M059J (cell line): ENCODE data around the gene ANKRD36. TPM values are rescaled to one million over a fixed set of nuclear protein-coding genes. Genes with fewer than 3 reads are reported as not detected.
"Not testable (repeated sequence)": the region's sequence is repeated elsewhere in the genome, so short reads cannot be mapped to it uniquely, and the experiment has no call there.

ENCODE experiments used
- DNase-seq: peaks from one replicate; pipeline ENCODE4 v3.0.0-alpha.2; 2012; ENCODE audit warnings: low read depth
- total RNA-seq: library from RNA; depleted of rRNA; stranded (reverse); fragments of >200 nt; shearing (Covaris generic); gene quantifications from 2 replicates; pipeline ENCODE4 v1.2.3, GENCODE V29; 2014

The ANKRD36 gene
- total RNA-seq, 1 experiment from 2014 or later = 3.0 TPM

DNA sequence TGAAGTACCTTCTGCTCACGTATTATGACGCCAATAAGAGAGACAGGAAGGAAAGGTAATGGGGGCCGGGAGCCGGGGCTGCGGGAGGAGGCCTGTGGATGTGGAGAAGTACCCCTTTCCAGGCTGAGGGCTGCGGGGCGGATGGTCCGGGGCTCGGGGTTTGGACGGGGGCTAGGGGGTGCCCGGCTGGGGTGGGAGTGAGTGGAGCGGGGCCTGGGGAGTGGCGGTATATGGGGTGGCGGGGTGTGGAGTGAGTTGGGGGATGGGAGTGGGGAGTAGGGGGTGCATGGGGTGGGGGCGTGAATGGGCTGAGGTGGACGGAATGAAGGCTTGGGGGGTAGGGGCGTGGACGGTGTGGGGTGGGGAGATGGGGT, 916 bp downstream of the ANKRD36 start:
- not testable (repeated sequence) for DNase-seq

DNA sequence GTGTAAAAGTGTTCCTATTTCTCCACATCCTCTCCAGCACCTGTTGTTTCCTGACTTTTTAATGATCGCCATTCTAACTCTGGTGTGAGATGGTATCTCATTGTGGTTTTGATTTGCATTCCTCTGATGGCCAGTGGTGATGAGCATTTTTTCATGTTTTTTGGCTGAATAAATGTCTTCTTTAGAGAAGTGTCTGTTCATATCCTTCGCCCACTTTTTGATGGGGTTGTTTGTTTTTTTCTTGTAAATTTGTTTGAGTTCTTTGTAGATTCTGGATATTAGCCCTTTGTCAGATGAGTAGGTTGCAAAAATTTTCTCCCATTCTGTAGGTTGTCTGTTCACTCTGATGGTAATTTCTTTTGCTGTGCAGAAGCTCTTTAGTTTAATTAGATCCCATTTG, 16.1 kb downstream of the ANKRD36 start:
- peak; percentile 1 for DNase-seq

DNA sequence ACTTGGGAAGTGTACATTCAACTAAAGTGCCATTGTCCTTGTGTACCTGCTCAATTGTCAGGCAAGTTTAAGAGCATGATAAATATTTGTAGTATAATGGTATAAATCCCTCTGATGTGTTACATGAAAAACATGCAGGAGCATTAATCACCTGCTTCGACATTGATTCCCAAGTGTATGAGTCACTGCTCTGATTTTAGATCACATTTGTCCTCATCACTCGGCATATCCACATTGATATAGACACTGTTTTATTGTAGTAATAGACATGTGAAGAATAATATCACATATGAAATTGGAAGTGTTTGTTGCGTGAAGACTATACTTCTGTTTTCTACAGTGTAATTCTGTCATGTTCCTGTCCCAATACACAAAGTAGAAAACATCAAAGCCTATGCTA, 31.1 kb downstream of the ANKRD36 start:
- DNase-seq = not testable (repeated sequence)

DNA sequence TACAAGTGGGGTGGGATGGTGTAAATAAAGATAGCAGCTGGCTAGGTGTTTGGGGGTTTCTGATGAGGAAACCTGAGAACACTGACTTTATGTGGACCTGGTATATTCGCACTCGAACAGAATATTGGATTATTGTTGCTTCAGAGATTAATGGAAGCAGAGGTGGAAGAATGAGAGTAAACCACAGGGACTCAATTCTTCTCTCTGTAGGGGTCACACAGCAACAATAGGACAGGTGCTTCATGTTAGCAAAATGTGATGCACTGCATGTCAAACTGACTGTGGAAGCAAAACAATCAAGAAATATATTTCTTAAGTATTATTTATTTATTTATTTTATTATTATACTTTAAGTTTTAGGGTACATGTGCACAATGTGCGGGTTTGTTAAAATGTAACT, 53.6 kb downstream of the ANKRD36 start:
- DNase-seq = not testable (repeated sequence)

DNA sequence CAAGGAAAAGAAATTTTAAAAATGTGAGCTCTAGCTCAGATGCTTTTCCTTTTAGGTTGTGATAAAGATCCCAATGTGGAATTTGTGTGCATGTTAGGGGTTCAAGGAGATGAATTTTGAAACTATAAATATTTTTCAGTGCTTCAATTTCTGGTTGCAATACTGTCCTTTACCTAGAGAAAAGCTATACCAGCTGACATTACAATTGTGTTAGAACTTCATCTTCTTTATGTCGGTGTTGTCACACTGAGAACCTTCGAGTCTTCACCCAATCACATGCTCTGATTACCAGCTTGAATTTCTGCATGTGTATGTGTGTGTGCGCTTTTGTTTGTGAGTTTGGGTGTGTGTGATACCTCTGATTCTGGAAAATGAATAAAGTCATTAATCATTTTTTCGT, 55.0 kb downstream of the ANKRD36 start:
- DNase-seq = not testable (repeated sequence)

DNA sequence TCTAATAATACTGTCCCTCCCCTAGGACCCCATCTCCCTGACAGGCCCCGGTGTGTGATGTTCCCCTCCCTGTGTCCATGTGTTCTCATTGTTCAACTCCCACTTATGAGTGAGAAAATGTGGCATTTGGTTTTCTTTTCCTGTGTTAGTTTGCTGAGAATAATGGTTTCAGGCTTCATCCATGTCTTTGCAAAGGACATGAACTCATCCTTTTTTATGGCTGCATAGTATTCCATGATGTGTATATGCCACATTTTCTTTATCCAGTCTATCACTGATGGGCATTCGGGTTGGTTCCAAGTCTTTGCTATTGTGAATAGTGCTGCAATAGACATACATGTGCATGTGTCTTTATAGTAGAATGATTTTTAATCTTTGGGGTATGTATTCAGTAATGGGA, 55.6 kb downstream of the ANKRD36 start:
- DNase-seq = not testable (repeated sequence)

DNA sequence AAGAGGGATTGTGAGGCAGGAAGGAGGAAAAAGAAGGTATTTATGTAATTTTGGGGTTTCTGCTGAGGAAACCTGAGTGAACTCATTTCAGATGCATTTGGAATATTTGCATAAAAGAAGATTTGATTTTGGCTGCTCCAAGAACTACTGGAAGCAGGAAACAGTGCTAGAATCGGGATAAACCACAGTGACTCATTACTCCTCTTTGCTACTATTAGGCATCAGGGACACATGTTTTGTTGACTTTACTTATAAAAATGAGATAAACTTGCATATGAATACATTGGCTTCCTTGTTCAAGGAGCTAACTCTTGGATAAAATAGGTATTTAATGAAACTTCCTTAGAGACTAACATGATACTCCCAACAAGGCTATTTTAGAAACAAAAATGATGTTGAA, 67.4 kb downstream of the ANKRD36 start:
- DNase-seq = peak; percentile 60

DNA sequence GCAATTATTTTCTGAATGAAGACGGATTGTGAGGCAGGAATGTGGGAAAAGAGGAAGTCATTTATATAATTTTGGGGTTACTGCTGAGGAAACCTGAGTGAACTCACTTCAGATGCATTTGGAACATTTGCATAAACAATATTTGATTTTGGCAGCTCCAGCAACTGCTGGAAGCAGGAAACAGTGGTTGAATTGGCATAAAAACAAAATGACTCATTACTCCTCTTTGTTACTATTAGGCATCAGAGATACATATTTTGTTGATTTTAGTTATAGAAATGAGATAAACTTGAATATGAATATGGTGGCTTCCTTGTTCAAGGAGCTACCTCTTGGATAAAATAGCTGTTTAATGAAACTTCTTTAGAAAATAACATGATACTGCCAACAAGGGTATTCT, 82.4 kb downstream of the ANKRD36 start:
- peak; percentile 68 for DNase-seq

DNA sequence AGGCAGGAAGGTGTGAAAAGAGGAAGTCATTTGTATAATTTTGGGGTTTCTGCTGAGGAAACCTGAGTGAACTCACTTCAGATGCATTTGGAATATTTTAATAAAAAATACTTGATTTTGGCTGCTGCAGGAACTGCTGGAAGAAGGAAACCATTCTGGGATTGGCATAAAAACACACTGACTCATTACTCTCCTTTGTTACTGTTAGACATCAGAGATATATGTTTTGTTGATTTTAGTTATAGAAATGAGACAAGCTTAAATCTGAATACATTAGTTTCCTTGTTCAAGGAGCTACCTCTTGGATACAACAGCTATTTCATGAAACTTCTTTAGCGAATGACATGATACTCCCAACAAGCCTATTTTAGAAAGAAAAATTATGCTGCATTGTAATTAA, 84.3 kb downstream of the ANKRD36 start:
- not testable (repeated sequence) for DNase-seq

DNA sequence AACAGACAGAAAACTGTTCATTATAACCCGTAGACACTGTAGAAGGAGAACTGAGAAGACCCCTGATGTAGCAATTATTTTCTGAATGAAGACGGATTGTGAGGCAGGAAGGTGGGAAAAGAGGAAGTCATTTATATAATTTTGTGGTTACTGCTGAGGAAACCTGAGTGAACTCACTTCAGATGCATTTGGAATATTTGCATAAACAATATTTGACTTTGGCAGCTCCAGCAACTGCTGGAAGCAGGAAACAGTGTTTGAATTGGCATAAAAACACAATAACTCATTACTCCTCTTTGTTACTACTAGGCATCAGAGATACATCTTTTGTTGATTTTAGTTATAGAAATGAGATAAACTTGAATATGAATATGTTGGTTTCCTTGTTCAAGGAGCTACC, 87.9 kb downstream of the ANKRD36 start:
- DNase-seq = not testable (repeated sequence)

DNA sequence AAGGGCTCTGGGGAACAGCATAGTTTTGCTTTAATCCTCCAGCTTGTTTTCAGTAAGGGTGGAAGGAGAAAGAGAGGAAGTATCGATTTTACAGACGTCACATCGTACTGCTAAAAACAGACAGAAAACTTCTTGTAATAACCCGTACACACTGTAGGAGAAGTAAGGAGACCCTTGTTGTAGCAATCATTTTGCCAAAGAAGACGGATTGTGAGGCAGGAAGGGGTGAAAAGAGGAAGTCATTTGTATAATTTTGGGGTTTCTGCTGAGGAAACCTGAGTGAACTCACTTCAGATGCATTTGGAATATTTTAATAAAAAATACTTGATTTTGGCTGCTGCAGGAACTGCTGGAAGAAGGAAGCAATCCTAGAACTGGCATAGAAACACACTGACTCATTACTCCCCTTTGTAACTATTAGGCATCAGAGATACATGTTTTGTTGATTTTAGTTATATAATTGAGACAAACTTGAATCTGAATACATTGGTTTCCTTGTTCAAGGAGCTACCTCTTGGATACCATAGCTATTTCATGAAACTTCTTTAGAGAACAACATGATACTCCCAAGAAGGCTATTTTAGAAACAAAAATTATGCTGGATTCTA, 89.8 kb downstream of the ANKRD36 start:
- not testable (repeated sequence) for DNase-seq

DNA sequence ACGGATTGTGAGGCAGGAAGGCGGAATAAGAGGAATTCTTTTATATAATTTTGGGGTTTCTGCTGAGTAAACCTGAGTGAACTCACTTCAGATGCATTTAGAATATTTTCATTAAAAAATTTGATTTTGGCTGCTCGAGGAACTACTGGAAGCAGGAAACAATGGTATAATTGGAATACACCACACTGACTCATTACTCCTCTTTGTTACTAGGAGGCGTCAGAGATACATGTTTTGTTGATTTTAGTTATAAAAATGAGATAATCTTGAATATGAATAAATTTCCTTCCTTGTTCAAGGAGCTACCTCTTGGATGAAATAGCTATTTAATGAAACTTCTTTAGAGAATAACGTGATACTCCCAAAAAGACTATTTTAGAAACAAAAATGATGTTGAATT, 97.4 kb downstream of the ANKRD36 start:
- no peak for DNase-seq

DNA sequence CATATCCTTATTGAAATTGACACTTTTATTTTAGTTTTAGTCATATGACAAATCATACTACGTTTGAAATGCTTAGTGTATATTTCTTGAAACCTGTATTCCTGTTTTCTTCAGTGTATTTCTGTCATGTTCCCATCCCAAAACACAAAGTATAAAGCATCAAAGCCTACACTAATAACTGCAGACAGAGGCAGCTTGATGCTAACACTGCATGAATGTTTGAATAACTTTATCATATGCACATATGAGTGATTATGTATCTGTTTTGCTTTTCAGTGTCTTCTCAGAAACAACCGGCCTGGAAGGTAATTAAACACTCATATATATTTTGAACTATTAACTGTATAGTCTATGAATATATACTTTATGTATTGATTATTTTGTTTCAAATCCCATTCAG, 102.1 kb downstream of the ANKRD36 start:
- DNase-seq = not testable (repeated sequence)

DNA sequence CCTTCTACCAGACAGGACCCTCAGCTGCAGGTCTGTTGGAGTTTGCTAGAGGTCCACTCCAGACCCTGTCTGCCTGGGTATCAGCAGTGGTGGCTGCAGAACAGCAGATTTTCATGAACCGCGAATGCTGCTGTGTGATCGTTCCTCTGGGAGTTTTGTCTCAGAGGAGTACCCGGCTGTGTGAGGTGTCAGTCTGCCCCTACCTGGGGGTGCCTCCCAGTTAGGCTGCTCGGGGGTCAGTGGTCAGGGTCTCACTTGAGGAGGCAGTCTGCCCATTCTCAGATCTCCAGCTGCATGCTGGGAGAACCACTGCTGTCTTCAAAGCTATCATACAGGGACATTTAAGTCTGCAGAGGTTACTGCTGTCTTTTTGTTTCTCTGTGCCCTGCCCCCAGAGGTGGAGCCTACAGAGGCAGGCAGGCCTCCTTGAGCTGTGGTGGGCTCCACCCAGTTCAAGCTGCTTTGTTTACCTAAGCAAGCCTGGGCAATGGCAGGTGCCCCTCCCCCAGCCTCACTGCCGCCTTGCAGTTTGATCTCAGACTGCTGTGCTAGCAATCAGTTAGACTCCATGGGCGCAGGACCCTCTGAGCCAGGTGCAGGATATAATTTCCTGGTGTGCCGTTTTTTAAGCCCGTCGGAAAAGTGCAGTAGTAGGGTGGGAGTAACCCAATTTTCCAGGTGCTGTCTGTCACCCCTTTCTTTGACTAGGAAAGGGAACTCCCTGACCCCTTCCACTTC, 118.1 kb downstream of the ANKRD36 start:
- not testable (repeated sequence) for DNase-seq

DNA sequence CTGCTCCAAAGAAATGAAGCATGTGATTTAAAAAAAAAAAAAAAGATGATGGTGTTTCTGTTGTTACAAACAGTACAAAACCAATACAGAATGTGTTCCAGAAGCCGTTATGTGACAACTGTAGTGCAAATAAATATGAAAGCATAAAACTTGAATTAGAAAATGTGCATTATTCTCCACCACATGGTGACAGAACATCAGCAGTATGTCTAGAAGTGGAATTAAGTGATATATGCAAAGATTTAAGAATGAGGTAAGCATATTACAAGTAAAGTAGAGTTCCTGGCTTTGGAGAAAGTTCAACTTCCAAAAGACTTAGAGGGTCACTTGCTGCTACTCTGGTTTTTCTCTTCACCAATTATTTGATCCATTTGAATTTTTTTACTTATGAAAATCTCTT, 120.0 kb downstream of the ANKRD36 start:
- DNase-seq = not testable (repeated sequence)

DNA sequence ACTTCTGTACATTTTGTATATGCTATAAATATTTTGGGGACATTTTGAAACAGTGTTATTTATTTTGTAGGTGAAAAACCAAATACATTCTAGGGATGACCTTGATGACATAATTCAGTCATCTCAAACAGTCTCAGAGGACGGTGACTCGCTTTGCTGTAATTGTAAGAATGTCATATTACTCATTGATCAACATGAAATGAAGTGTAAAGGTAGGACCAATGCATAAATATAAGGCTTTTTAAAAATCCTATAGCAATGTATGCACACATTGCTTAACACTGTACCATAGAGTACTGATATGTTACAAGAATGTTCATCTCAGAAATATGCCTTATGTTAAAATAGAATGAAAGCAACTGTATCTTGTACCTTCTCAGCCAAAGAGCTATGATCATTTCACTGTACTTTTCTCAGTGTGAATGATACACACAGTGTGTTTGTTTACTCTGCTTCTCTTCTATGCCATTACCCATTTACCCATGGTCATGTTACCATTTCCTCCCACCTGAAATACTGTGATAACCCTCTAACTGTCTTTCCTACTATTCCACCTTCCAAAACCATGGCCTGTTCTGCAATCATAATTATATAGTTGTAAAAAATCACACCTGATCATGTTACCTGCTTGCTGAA, 120.8 kb downstream of the ANKRD36 start:
- DNase-seq = not testable (repeated sequence)

DNA sequence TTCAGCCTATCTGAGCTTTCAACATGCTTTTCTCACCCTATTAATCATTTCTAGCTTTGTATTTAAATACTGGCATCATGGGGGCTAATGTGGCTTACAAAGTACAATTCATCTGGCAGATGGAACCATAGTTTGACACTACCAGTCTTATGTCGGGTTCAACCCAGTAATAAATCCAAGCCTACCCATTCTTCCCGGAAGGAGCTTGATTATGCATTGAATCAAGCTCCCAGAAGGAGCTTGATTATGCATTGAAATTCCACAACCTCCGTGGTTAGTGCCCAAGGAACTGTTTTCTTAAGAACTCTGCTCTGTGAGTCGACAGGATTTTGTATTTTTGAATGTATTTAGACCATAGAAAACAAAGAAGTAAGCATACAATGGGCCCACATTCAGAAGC, 148.2 kb downstream of the ANKRD36 start:
- not testable (repeated sequence) for DNase-seq

DNA sequence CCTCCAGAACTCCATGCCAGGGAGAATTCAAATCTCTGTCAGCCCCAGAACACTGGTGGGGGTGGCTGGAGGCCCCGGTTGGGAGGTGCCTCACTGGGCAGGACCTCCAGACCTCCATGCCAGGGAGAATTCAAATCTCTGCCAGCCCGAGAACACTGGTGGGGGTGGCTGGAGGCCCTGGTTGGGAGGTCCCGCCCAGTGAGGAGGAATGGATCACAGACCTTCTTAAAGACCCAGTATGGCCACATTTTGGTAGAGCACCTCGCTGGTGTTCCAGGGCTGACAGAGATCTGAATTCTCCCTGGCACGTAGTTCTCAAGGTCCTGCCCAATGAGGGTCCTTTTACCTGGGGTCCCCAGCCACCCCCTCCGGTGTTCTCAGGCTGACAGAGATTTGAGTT, 153.5 kb downstream of the ANKRD36 start:
- DNase-seq = not testable (repeated sequence)

DNA sequence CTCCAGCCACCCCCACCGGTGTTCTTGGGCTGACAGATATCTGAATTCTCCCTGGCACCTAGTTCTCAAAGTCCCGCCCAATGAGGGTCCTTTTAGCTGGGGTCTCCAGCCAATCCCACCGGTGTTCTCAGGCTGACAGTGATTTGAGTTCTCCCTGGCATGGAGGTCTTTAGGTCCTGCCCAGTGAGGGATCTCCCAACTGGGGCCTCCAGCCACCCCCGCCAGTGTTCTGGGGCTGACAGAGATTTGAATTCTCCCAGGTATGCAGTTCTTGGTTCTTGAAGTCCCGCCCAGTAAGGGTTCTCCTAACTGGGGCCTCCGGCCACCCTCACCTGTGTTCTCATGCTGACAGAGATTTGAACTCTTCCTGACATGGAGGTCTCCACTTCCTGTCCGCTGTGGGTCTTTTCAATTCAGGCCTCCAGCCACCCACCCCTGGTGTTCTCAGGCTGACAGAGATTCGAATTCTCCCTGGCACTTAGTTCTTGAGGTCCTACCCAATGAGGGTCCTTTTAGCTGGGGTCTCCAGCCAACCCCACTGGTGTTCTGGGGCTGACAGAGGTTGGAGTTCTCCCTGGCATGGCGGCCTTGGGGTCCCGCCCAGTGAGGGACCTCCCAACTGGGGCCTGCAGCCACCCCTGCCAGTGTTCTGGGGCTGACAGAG, 154.6 kb downstream of the ANKRD36 start:
- peak; percentile 0 for DNase-seq

DNA sequence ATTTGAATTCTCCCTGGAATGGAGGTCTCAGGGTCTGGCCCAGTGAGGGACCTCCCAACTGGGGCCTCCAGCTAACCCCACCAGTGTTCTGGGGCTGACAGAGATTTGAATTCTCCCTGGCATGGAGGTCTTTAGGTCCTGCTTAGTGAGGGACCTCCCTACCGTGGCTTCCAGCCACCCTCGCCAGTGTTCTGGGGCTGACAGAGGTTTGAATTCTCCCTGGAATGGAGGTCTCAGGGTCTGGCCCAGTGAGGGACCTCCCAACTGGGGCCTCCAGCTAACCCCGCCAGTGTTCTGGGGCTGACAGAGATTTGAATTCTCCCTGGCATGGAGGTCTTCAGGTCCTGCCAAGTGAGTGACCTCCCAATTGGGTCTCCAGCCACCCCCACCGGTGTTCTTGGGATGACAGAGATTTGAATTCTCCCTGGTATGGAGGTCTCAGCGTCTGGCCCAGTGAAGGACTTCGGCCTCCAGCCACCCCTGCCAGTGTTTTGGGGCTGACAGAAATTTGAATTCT, 155.2 kb downstream of the ANKRD36 start:
- peak; percentile 0 for DNase-seq

DNA sequence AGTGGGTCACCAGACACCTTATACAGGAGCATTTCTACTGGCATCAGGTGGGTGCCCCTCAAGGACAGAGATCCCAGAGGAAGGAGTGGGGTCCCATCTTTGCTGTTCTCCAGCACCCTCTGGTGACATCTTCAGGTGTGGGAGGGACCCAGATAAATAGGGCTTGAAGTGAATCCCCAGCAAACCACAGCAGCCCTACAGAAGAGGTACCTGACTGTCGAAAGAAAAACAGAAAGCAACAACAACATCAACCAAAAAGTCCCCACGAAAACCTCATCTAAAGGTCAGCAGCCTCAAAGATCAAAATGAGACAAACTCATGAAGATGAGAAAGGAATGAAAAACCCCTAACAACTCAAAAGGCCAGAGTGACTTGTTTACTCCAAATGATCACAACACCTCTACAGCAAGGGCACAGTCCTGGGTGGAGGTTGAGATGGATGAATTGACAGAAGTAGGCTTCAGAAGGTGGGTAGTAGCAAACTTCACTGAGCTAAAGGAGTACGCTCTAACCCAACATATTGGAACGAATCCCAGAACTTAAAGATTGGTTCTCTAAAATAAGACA, 163.4 kb downstream of the ANKRD36 start:
- DNase-seq = not testable (repeated sequence)

DNA sequence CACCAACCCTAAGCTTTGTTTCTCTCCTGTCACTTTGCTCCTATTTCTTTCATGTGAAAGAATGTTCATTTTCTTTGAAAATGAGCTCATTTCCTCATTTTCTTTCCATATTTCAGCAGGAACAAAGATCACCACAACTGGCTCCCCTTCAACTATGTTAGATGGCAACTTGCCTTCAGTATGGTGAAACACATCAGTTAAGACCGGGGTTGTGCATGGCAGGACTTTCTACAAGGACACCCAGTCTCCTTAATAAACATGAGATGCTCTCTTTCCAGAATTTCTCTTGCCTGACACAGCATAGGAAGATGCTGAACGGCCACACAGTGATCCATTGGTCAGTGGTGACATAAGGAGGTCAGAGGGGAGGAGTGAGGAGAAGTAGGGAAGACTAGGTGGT, 172.2 kb downstream of the ANKRD36 start:
- DNase-seq = not testable (repeated sequence)
